Activated T-helper 9 cell treated with anti-CD3 and anti-CD28 coated beads, Interleukin-2, amount 50 U/mL, for 16 hours (primary cell): ENCODE data around the gene STX4.

Experiments
- DNase-seq: peaks from one replicate; pipeline ENCODE4 v3.0.0-alpha.2; 2020; ENCODE audit warnings: low read depth

STX4 gene

DNA sequence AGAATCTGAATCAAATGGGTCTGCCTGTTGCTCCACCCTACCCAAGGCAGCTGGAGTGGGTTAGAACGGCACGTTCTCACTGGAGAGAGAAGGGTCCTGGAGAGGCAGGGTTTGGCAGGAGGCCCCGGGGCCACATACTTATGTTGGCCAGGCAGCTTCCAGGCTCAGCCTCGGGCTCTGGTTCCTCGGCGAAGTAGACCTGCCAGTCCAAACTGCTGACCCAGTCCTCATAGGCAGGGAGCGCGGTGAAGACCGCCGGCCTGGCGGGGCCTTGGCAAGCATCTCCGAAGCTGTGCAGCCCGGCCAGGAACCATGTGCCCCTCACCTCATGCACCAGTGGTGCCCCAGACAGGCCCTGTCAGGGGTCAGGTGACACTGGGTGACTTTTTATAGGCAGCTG, 50.6 kb downstream of the STX4 start:
- no peak for DNase-seq

- no peak for DNase-seq
Observed at GRCh38 chr16:31084584-31085302, 51.4 kb downstream of the STX4 start.

GRCh38 chr16:31085411-31085810, 52.1 kb downstream of the STX4 start:
- DNase-seq = no peak

DNA sequence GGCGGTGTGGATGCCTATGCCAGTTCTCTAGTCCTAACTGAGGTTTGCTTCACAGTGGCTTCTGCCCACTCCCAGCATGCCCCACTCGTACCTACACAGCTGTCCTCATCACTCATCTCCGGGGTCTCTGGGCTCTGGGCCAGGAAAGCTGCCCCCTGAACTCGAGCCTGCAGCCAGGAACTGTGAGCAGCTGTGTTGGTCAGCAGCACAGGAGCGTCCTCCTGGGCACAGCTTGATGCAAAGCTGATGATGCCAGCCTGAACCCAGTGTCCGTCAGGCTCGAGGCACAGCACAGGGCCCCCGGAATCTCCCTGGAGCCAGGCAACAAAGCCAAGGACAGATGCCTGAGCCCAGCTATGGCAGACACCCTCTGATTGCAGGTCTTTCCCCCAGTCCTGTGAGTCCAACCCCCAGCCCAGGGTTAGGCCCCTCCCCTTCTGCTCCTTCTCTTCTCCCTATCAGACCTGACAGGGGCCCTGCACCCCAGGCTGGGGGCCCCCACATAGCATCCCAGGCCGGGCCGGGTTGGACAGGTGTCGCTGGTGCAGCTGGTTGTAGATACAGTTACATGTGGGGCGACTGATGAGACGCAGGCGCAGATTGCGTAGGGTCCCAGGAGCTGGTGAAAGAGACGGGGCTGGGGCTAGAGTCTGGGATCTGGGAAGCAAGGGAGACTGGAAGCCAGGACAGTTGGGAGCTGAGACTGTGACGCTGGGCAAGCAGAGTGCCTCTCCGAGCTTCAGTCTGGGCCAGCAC, 52.7 kb downstream of the STX4 start:
- no peak for DNase-seq

- DNase-seq = no peak
Observed at GRCh38 chr16:31086629-31086906, 53.2 kb downstream of the STX4 start.

DNA sequence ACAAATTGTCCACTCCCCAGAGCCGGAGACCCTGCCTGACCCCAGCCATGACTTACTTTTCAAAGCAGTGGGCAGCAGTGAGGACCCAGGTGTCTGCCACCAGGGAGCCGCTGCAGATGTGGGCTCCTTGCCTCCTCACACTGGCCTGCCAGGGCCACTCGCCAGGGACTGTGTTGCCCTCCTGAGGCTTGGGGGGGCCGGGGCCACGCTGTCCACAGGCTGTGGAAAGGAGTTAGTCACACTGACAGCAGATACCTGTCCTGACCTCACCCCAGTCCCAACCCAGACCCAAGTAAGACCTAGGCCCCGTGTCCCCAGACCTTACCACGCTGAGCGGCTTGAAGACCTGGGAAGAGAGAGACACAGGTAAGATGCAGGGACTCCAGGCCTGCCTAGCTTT, 54.1 kb downstream of the STX4 start:
- DNase-seq = no peak

DNA sequence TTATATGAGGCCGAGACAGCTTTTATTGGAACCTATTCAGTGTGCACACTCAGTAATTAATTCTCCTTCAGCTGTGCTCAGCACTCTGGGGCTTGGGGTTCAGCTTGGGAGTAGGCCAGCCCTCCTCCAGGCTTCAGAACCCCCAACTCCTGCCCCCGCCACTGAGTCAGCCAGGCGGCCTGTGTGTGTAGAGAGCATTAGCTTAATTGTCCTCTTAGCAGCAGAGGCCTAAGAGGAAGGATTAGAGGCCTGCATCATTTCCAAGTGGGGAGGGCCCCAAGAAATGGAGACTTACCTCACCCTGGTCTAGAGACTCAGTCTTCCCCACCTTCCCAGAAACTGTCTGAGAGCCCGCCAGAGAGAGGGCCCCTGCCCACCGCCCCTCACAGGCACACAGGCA, 54.6 kb downstream of the STX4 start:
- DNase-seq = no peak

DNA sequence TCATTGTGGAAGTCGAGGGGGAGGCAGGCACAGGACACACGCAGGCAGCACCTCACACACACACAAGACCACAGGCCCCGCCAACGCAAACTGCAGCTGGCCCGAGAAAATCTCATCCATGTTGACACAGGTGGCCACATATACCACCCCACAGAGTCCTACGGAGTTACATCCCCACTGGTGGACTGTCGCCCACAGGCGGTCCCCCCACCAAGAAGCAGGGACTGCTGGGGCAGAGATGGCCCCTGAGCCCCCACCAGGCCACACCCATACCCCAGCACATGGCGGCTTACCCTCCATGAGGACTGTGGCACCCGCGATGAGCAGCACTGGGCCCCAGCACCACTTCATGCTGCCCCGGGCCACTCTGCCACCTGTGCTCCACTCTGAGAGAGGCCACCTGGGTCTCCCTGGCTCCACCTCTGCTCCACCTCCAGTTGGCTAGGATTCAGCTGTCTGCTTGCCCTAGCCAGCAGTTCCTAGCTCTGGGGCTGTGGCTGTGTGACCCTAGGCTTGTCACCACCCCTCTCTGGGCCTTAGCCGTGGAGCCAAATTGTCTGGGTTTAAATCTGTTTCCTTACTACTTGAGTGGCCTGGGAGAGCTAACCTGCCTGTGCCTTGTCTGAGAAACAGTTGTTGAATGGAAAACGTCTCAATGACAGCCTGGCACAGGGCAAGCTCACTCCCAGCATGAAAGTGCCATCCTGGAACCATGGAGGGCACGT, 55.3 kb downstream of the STX4 start, which contains the start of gene PRSS53:
PRSS53 (minus strand) TSS at position 485 of the 725 bp plus-strand sequence; CDS start at position 351, 134 bp downstream.
- no peak for DNase-seq

GRCh38 chr16:31089199-31089598, 55.8 kb downstream of the STX4 start:
- DNase-seq = no peak
